ENCODE data around the gene SDR42E1. TPM values are rescaled to one million over a fixed set of nuclear protein-coding genes. Genes with fewer than 3 reads are reported as not detected.

Gene SDR42E1
- total and polyA plus RNA-seq, 2 of the 8 experiments (the other 6 are each of a cell fraction or from before 2014, with no cell fraction given), result 0.03 TPM; not detected in 1

DNA sequence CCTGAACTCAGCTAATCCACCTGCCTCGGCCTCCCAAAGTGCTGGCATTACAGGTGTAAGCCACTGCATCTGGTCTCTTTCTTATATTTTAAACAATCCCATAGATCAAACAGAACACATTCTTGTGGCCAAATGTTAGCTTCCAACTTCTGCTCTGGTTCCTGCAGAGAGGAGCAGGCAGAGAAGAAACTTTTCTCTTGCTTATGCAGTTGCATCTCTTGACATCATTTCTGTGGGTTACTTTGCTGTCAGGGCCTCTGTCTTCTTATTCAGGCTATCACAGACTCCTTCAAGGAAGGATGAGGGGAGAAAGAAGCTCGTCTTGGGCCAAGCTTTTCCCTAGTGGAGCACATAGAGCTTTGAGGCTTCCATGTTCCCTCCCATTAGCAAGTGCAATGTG, 31.6 kb upstream of the SDR42E1 start:
- CTCF ChIA-PET (ENCODE audit: partially characterized antibody), result interaction anchor here (1.0 kb wide), 3 partner anchors 11 to 221 kb away, joined by 3 to 4 read pairs (median 3); no protein-coding TSS in a partner anchor
- no peak for TF ChIP-seq POLR2AphosphoS5 (IDR thresholded peaks at IDR 0.05; ENCODE audit: low read depth, low read length)
- TF ChIP-seq, protein P1, sequence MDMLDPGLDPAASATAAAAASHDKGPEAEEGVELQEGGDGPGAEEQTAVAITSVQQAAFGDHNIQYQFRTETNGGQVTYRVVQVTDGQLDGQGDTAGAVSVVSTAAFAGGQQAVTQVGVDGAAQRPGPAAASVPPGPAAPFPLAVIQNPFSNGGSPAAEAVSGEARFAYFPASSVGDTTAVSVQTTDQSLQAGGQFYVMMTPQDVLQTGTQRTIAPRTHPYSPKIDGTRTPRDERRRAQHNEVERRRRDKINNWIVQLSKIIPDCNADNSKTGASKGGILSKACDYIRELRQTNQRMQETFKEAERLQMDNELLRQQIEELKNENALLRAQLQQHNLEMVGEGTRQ (IDR thresholded peaks at IDR 0.05; ENCODE audit: low read length), result no peak
- no peak for TF ChIP-seq YY1 (IDR thresholded peaks at IDR 0.05; ENCODE audit: low read depth, low read length)
- no peak for TF ChIP-seq SUZ12 (IDR thresholded peaks at IDR 0.05; ENCODE audit: low read length)
- TF ChIP-seq EGR1 (IDR thresholded peaks at IDR 0.05; ENCODE audit: borderline replicate concordance, low read depth, low read length), result no peak
- TF ChIP-seq, protein P2, sequence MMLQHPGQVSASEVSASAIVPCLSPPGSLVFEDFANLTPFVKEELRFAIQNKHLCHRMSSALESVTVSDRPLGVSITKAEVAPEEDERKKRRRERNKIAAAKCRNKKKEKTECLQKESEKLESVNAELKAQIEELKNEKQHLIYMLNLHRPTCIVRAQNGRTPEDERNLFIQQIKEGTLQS (IDR thresholded peaks at IDR 0.05; ENCODE audit: insufficient read depth, low read depth, low read length), result no peak

More for the DNA sequence above, 31.6 kb upstream of the SDR42E1 start:
- Histone ChIP-seq H3K56ac (replicated peaks; ENCODE audit: insufficient read length, low read depth, low read length) (no peak overlapping the region), H3K4me2 (ENCODE audit: insufficient read depth in 1 of 2, low read depth in 2 of 2, low read length in 2 of 2) (no peak overlapping the region), H2BK15ac (ENCODE audit: low read length) (no peak overlapping the region), H3K79me1 (ENCODE audit: low read depth, low read length) (no peaks in the 10 kb centered on the region), H2BK5ac (ENCODE audit: low read depth, low read length) (no peak overlapping the region), H3K23ac (ENCODE audit: insufficient read length) (no peak overlapping the region), H3K27ac (ENCODE audit: low read depth, low read length) (no peak overlapping the region), H3K18ac (ENCODE audit: extremely low read depth, low read length) (no peak overlapping the region), H2BK20ac (ENCODE audit: low read length) (no peak overlapping the region), H3K4ac (replicated peaks; ENCODE audit: insufficient read length, low read depth, low read length) (no peak overlapping the region), H3K27me3 (replicated peaks in 1 of 4; ENCODE audit: control insufficient read depth in 3 of 4, extremely low read depth in 1 of 4, insufficient read depth in 3 of 4, low read length in 3 of 4) (no peaks in the 10 kb centered on the region), H2BK120ac (replicated peaks; ENCODE audit: low read depth, low read length) (no peak overlapping the region), H3K4me3 (ENCODE audit: extremely low read depth in 1 of 4, insufficient read depth in 2 of 4, low read depth in 3 of 4, low read length in 4 of 4) (no peak overlapping the region), H3K79me2 (ENCODE audit: control insufficient read depth in 1 of 2, insufficient read depth in 2 of 2, low read length in 2 of 2) (no peaks in the 10 kb centered on the region), H4K5ac (ENCODE audit: insufficient read length, low read depth, low read length) (no peak overlapping the region), H4K20me1 (replicated peaks in 1 of 2; ENCODE audit: control insufficient read depth in 1 of 2, insufficient read depth in 2 of 2, low read length in 2 of 2) (no peaks in the 10 kb centered on the region), H4K91ac (replicated peaks; ENCODE audit: insufficient read length, low read length) (no peak overlapping the region), H3K14ac (ENCODE audit: insufficient read length) (no peak overlapping the region), H3K9me3 (ENCODE audit: insufficient read depth in 2 of 2, low read depth in 1 of 2, low read length in 1 of 2) (no peaks in the 10 kb centered on the region), H2AFZ (ENCODE audit: low read length) (no peak overlapping the region), H2AK5ac (ENCODE audit: low read depth, low read length) (no peak overlapping the region), H2BK12ac (ENCODE audit: low read depth, low read length) (no peak overlapping the region), H3K36me3 (ENCODE audit: control insufficient read depth in 2 of 4, insufficient read depth in 4 of 4, low read length in 3 of 4) (no peaks in the 10 kb centered on the region), H3K23me2 (ENCODE audit: low read depth, low read length) (no peaks in the 10 kb centered on the region; the same call in 1 of the 2 replicates), H4K8ac (ENCODE audit: extremely low read depth, insufficient read depth, low read length) (no peak overlapping the region), H3K9ac (replicated peaks in 1 of 4; ENCODE audit: extremely low read depth in 1 of 4, low read depth in 3 of 4, low read length in 3 of 4) (no peak overlapping the region), H3K4me1 (replicated peaks in 1 of 4; ENCODE audit: control insufficient read depth in 3 of 4, insufficient read depth in 4 of 4, low read length in 3 of 4) (no peaks in the 10 kb centered on the region)
- DNase-seq (ENCODE audit: low read depth in 1 of 2, low spot score in 2 of 2) (no peak), FAIRE-seq (no peak)
- POLR2A ChIA-PET (ENCODE audit: partially characterized antibody), result no interaction called here
- WGBS, 2 experiments (ENCODE audit: extremely low coverage in 1 of 2, insufficient coverage in 1 of 2, insufficient read length in 1 of 2, insufficient replicate concordance in 2 of 2, low coverage in 1 of 2, low lambda C conversion rate in 2 of 2, missing lambda C conversion rate in 1 of 2), result 85% methylated on average over 2 of the region's 2 CpGs; no CpG with 5 or more reads in 1 of the 2 experiments

All from H1 (cell line).